Measurements from ENCODE around the gene KHDC4. TPM values are rescaled to one million over a fixed set of nuclear protein-coding genes. Genes with fewer than 3 reads are reported as not detected.

KHDC4 gene
- total RNA-seq, 3 donors from 2014 or later (not counting 1 experiment from before 2014, with no cell fraction given) = 61.9 to 101 (median 85.9) TPM

- Mint-ChIP-seq H3K4me1 (peaks cover 3% of the 10 kb centered on the region in 2 donors), H3K27me3 (ENCODE audit: low read depth in 2 of 2) (no peaks in the 10 kb centered on the region), H3K27ac (peak overlapping the region in 1 of 2 donors; percentile 31), H3K4me3 (no peak overlapping the region), H3K36me3 (peaks cover 9% of the 10 kb centered on the region), H3K9me3 (no peaks in the 10 kb centered on the region)
- H3K27ac ChIP-seq (ENCODE audit: low read length) = no peak overlapping the region
- no peak for DNase-seq
- no peak for ATAC-seq
- H3K36me3 ChIP-seq (ENCODE audit: control insufficient read depth, insufficient read depth, low read length) = peaks cover 84% of the 10 kb centered on the region
- H3K27me3 ChIP-seq (ENCODE audit: control insufficient read depth, insufficient read depth, low read length) = no peaks in the 10 kb centered on the region
- H3K4me3 ChIP-seq (ENCODE audit: low read length) = no peak overlapping the region
- H3K4me1 ChIP-seq (ENCODE audit: control insufficient read depth, insufficient read depth, low read length) = peaks cover 7% of the 10 kb centered on the region
- WGBS (ENCODE audit: insufficient coverage) = 97% methylated on average over 6 of the region's 6 CpGs
- no peaks in the 10 kb centered on the region for H3K9me3 ChIP-seq (ENCODE audit: control insufficient read depth, insufficient read depth, low read length)
- TF ChIP-seq CTCF (IDR thresholded peaks at IDR 0.05) = no peak
- intact Hi-C loops (cut with micrococcal nuclease) = no loop called here
Measured at GRCh38 chr1:155951753-155952504, 17.7 kb upstream of the KHDC4 start.

DNA sequence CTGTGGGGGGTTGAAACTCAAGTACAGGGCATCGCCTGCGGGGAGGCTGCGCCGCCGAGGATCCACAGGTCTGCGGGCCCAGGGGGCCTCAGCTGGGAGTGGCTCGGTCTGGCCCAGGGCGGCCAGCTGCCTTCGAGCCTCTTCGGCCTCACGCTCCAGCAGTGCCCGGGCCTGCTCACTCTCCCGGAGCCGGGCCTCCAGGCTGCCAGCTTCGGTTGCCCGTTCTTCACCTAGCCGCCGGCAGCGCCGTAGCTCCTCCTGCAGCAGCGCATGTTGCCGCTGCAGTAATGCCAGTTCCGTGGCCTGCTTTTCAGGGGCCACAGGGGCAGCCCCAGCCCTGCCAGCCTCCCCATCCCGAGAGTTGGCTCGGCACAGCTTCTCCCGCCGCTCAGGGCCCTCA is 16.6 kb upstream of the KHDC4 start:
- H3K27ac Mint-ChIP-seq = peak overlapping the region in 1 of 2 donors; percentile 31
- no peak for ATAC-seq
- H3K36me3 Mint-ChIP-seq = peaks cover 16% of the 10 kb centered on the region
- H3K4me1 ChIP-seq (ENCODE audit: control insufficient read depth, insufficient read depth, low read length) = peaks cover 18% of the 10 kb centered on the region
- no peaks in the 10 kb centered on the region for H3K9me3 Mint-ChIP-seq
- peaks cover 14% of the 10 kb centered on the region in 2 donors for H3K4me1 Mint-ChIP-seq
- H3K27me3 ChIP-seq (ENCODE audit: control insufficient read depth, insufficient read depth, low read length) = no peaks in the 10 kb centered on the region
- no peak overlapping the region for H3K4me3 ChIP-seq (ENCODE audit: low read length)
- no peaks in the 10 kb centered on the region for H3K9me3 ChIP-seq (ENCODE audit: control insufficient read depth, insufficient read depth, low read length)
- H3K4me3 Mint-ChIP-seq = no peak overlapping the region
- intact Hi-C loops (cut with micrococcal nuclease) = no loop called here
- H3K27ac ChIP-seq (ENCODE audit: low read length) = no peak overlapping the region
- H3K36me3 ChIP-seq (ENCODE audit: control insufficient read depth, insufficient read depth, low read length) = peaks cover 82% of the 10 kb centered on the region
- TF ChIP-seq CTCF (IDR thresholded peaks at IDR 0.05) = no peak
- no peak for DNase-seq
- 97% methylated on average over 27 of the region's 27 CpGs for WGBS (ENCODE audit: insufficient coverage)
- H3K27me3 Mint-ChIP-seq (ENCODE audit: low read depth in 2 of 2) = no peaks in the 10 kb centered on the region

DNA sequence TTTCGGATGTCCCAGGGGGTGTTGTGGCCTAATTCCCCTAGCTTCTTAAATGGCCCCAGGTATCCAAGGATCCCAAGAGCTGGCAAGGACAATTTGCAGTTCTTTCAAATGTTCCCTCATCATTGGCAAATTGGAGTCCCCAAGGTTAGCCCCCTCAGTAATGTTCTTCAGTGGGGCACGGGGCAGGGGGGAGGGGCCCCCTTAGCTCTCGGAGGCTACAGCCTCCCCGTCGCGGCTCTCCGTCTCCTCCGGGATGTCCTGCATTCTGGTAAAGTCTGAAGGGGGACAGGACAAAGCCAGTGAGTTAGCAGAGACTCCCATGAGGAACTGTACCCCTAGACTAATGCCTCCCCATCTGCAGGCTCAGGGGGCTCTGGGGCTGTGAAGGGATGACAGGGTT is 13.5 kb upstream of the KHDC4 start:
- Mint-ChIP-seq H3K9me3 (no peaks in the 10 kb centered on the region), H3K27ac (peak overlapping the region; percentile 91 to 98)
- H3K36me3 ChIP-seq (ENCODE audit: control insufficient read depth, insufficient read depth, low read length) = peaks cover 54% of the 10 kb centered on the region

More for the DNA sequence above, 13.5 kb upstream of the KHDC4 start:
- Mint-ChIP-seq H3K36me3 (peaks cover 8% of the 10 kb centered on the region), H3K4me3 (no peak overlapping the region), H3K27me3 (ENCODE audit: low read depth in 2 of 2) (no peaks in the 10 kb centered on the region), H3K4me1 (peaks cover 15 to 24% of the 10 kb centered on the region in 2 donors)
- no peak for TF ChIP-seq CTCF (IDR thresholded peaks at IDR 0.05)
- no peak for ATAC-seq
- no peaks in the 10 kb centered on the region for H3K9me3 ChIP-seq (ENCODE audit: control insufficient read depth, insufficient read depth, low read length)
- no peaks in the 10 kb centered on the region for H3K27me3 ChIP-seq (ENCODE audit: control insufficient read depth, insufficient read depth, low read length)
- no peak overlapping the region for H3K27ac ChIP-seq (ENCODE audit: low read length)
- intact Hi-C loops (cut with micrococcal nuclease) = no loop called here
- H3K4me3 ChIP-seq (ENCODE audit: low read length) = no peak overlapping the region
- peaks cover 44% of the 10 kb centered on the region for H3K4me1 ChIP-seq (ENCODE audit: control insufficient read depth, insufficient read depth, low read length)
- 96% methylated on average over 8 of the region's 8 CpGs for WGBS (ENCODE audit: insufficient coverage)
- DNase-seq = no peak
